Endodermal cell (in vitro differentiated cells): ENCODE data around the gene TFG. TPM values are rescaled to one million over a fixed set of nuclear protein-coding genes. Genes with fewer than 3 reads are reported as not detected.

ENCODE experiments used
- DNase-seq: peaks from one replicate; pipeline ENCODE4 v3.0.0-alpha.2; 2017
- H3K27ac ChIP-seq: 2 replicates; pipeline ENCODE4 v1.5.1; 2013; ENCODE audit warnings: mild to moderate bottlenecking, low read depth, low read length, moderate library complexity
- H3K27me3 ChIP-seq: 2 replicates; pipeline ENCODE4 v1.6.1; 2013; ENCODE audit warnings: mild to moderate bottlenecking, low read length, moderate library complexity; ENCODE audit not compliant: insufficient read depth, control insufficient read depth, poor library complexity, severe bottlenecking
- H3K36me3 ChIP-seq: 2 replicates; pipeline ENCODE4 v1.7.0; 2013; ENCODE audit warnings: mild to moderate bottlenecking, low read length, moderate library complexity; ENCODE audit not compliant: control insufficient read depth, insufficient read depth
- H3K4me1 ChIP-seq: one replicate; pipeline ENCODE4 v1.7.0; 2013; ENCODE audit warnings: low read length; ENCODE audit not compliant: control insufficient read depth, insufficient read depth
- H3K4me3 ChIP-seq: 2 replicates; pipeline ENCODE4 v1.5.1; 2013; ENCODE audit warnings: mild to moderate bottlenecking, low read length, moderate library complexity
- H3K9ac ChIP-seq: 2 replicates; pipeline ENCODE4 v1.6.1; 2013; ENCODE audit warnings: mild to moderate bottlenecking, low read length, moderate library complexity; ENCODE audit not compliant: poor library complexity, severe bottlenecking; ENCODE audit errors: extremely low read depth
- H3K9me3 ChIP-seq: 2 replicates; pipeline ENCODE4 v1.6.1; 2013; ENCODE audit warnings: mild to moderate bottlenecking, low read length, moderate library complexity; ENCODE audit not compliant: control insufficient read depth
- H3K27ac Mint-ChIP-seq: 2 replicates; pipeline ENCODE4 v1.8.0; 2020; ENCODE audit warnings: mixed read lengths
- H3K27me3 Mint-ChIP-seq: 2 replicates; pipeline ENCODE4 v1.8.0; 2021; ENCODE audit warnings: mild to moderate bottlenecking, mixed read lengths; ENCODE audit not compliant: insufficient read depth
- H3K36me3 Mint-ChIP-seq: 2 replicates; pipeline ENCODE4 v1.8.0; 2020; ENCODE audit warnings: low read depth, mixed read lengths
- H3K4me1 Mint-ChIP-seq: 2 replicates; pipeline ENCODE4 v1.8.0; 2020; ENCODE audit warnings: mixed read lengths
- H3K4me3 Mint-ChIP-seq: 2 replicates; pipeline ENCODE4 v1.8.0; 2020; ENCODE audit warnings: mild to moderate bottlenecking, moderate library complexity, mixed read lengths
- H3K9me3 Mint-ChIP-seq: 2 replicates; pipeline ENCODE4 v1.8.0; 2020; ENCODE audit warnings: mild to moderate bottlenecking, mixed read lengths
- CTCF ChIP-seq: fragments of 200-600 bp; sonication (generic); conservative IDR thresholded peaks from 2 replicates; pipeline ENCODE4 v1.5.0; 2021; ENCODE audit warnings: antibody characterized with exemption, mild to moderate bottlenecking
- WGBS, 2 experiments: methylation state at CpG; one replicate each; pipeline versions ENCODE4 v1.1.5 to v1.1.7; 2013; ENCODE audit warnings: missing lambda C conversion rate in 2 of 2, mixed read lengths in 1 of 2; ENCODE audit not compliant: insufficient coverage in 1 of 2, insufficient read length in 1 of 2; 5-methylcytosine and 5-hydroxymethylcytosine counted together
- total RNA-seq, 2 donors: library from RNA; stranded (reverse); fragmentation: NEBNext Ultra II Directional in 1 of 2; extraction: Animal tissue kit (Norgen Biotek cat#: 25700) in 1 of 2; gene quantifications; 2 replicates in 1 of 2; 3 replicates in 1 of 2; pipeline ENCODE4 v1.2.1, GENCODE V29; 2021

The TFG gene
- total RNA-seq, 2 donors from 2014 or later = 102 to 137 TPM

GRCh38 chr3:100720426-100720825 lies 11.1 kb downstream of the TFG start:
- H3K36me3 ChIP-seq = peaks cover 90% of the 10 kb centered on the region
- TF ChIP-seq CTCF = no peak
- H3K4me3 Mint-ChIP-seq = no peak overlapping the region

GRCh38 chr3:100725935-100726513 lies 16.7 kb downstream of the TFG start:
- no peak overlapping the region for H3K9ac ChIP-seq
- no peak overlapping the region for H3K4me3 ChIP-seq
- WGBS, 2 experiments = 92 to 95% methylated on average over 2 to 3 of the region's 3 CpGs
- TF ChIP-seq CTCF = no peak
- H3K27ac ChIP-seq = no peak overlapping the region
- Mint-ChIP-seq H3K36me3 (peaks cover 78% of the 10 kb centered on the region), H3K27ac (peak overlapping the region; percentile 78), H3K4me1 (peaks cover 29% of the 10 kb centered on the region), H3K4me3 (no peak overlapping the region), H3K9me3 (no peaks in the 10 kb centered on the region), H3K27me3 (no peaks in the 10 kb centered on the region)
- peaks cover 3% of the 10 kb centered on the region for H3K4me1 ChIP-seq
- no peaks in the 10 kb centered on the region for H3K27me3 ChIP-seq
- peaks cover 10% of the 10 kb centered on the region for H3K9me3 ChIP-seq
- H3K36me3 ChIP-seq = peaks cover 76% of the 10 kb centered on the region
- peak; percentile 51 for DNase-seq

More at GRCh38 chr3:100720426-100720825, 11.1 kb downstream of the TFG start:
- no peak overlapping the region for H3K27ac ChIP-seq
- Mint-ChIP-seq H3K36me3 (peaks cover 76% of the 10 kb centered on the region), H3K9me3 (no peaks in the 10 kb centered on the region), H3K4me1 (peaks cover 31% of the 10 kb centered on the region), H3K27ac (no peak overlapping the region), H3K27me3 (no peaks in the 10 kb centered on the region)
- peak; percentile 86 for DNase-seq
- H3K4me3 ChIP-seq = no peak overlapping the region
- H3K4me1 ChIP-seq = peaks cover 5% of the 10 kb centered on the region
- H3K9ac ChIP-seq = no peak overlapping the region
- H3K27me3 ChIP-seq = no peaks in the 10 kb centered on the region
- 59 to 67% methylated on average over 3 to 5 of the region's 5 CpGs for WGBS, 2 experiments
- H3K9me3 ChIP-seq = peaks cover 15% of the 10 kb centered on the region

GRCh38 chr3:100726706-100727105 lies 17.4 kb downstream of the TFG start:
- no peaks in the 10 kb centered on the region for H3K9me3 Mint-ChIP-seq
- Histone ChIP-seq H3K27me3 (no peaks in the 10 kb centered on the region), H3K27ac (no peak overlapping the region), H3K4me1 (peaks cover 3% of the 10 kb centered on the region), H3K9ac (no peak overlapping the region), H3K9me3 (peaks cover 3% of the 10 kb centered on the region), H3K36me3 (peaks cover 73% of the 10 kb centered on the region), H3K4me3 (peak overlapping the region; percentile 27)
- H3K4me3 Mint-ChIP-seq = peak overlapping the region; percentile 9
- no peak overlapping the region for H3K27ac Mint-ChIP-seq
- H3K27me3 Mint-ChIP-seq = no peaks in the 10 kb centered on the region
- no peak for DNase-seq
- H3K4me1 Mint-ChIP-seq = peaks cover 31% of the 10 kb centered on the region
- 50 to 73% methylated on average over 1 of the region's 1 CpG for WGBS, 2 experiments
- peaks cover 73% of the 10 kb centered on the region for H3K36me3 Mint-ChIP-seq
- no peak for TF ChIP-seq CTCF
